GM19463 (cell line): Measurements from ENCODE around the gene SPI1.
"Not testable (repeated sequence)": the region's sequence is repeated elsewhere in the genome, so short reads cannot be mapped to it uniquely, and the experiment has no call there.

Source experiments
- ATAC-seq: cut with Tn5 transposase; IDR thresholded peaks from one replicate; pipeline ENCODE4 v1.9.1; 2021; ENCODE audit warnings: mild to moderate bottlenecking, moderate library complexity; ENCODE audit not compliant: unreplicated experiment

SPI1 gene

GRCh38 chr11:47342854-47343253 lies 35.5 kb downstream of the SPI1 start:
- ATAC-seq, result no peak

GRCh38 chr11:47342036-47342803 lies 36.1 kb downstream of the SPI1 start:
- ATAC-seq, result no peak

- no peak for ATAC-seq
Measured at GRCh38 chr11:47340980-47341775, 37.2 kb downstream of the SPI1 start.

- ATAC-seq, result no peak
Measured at GRCh38 chr11:47340010-47340409, 38.3 kb downstream of the SPI1 start.

- no peak for ATAC-seq
Measured at GRCh38 chr11:47338396-47339241, 39.7 kb downstream of the SPI1 start.

- ATAC-seq, result no peak
Measured at GRCh38 chr11:47337229-47337924, 41.0 kb downstream of the SPI1 start.

- ATAC-seq, result no peak
Measured at GRCh38 chr11:47336595-47336994, 41.8 kb downstream of the SPI1 start.

GRCh38 chr11:47335733-47336132 lies 42.6 kb downstream of the SPI1 start:
- no peak for ATAC-seq

- not testable (repeated sequence) for ATAC-seq
Measured at GRCh38 chr11:47334699-47335411, 43.5 kb downstream of the SPI1 start.

- no peak for ATAC-seq
Measured at GRCh38 chr11:47333886-47334443, 44.4 kb downstream of the SPI1 start.

- ATAC-seq, result no peak
Measured at GRCh38 chr11:47333526-47333845, 44.9 kb downstream of the SPI1 start.

- no peak for ATAC-seq
Measured at GRCh38 chr11:47332791-47333525, 45.4 kb downstream of the SPI1 start.

- ATAC-seq, result no peak
Measured at GRCh38 chr11:47332303-47332711, 46.0 kb downstream of the SPI1 start.

GRCh38 chr11:47331454-47332302 lies 46.7 kb downstream of the SPI1 start:
- ATAC-seq, result no peak

- ATAC-seq, result no peak
Measured at GRCh38 chr11:47329987-47330931, 48.1 kb downstream of the SPI1 start.

GRCh38 chr11:47329431-47329986 lies 48.8 kb downstream of the SPI1 start:
- no peak for ATAC-seq
